Cardiac fibroblast (primary cell): ENCODE data around the gene DAZAP2.
A peak's percentile ranks its signal among the peaks of the same experiment; 100 is the strongest.
"Not testable (repeated sequence)": the region's sequence is repeated elsewhere in the genome, so short reads cannot be mapped to it uniquely, and the experiment has no call there.

Source experiments
- DNase-seq, 2 donors: peaks; one replicate each; pipeline versions ENCODE4 v3.0.0 to v3.0.0-alpha.2; 2010; ENCODE audit warnings: low read depth in 2 of 2
- H3K4me3 ChIP-seq, 2 donors: replicated peaks in 1 of 2; 1 replicate in 1 of 2; 2 replicates in 1 of 2; pipeline ENCODE4 v1.5.1; 2011; ENCODE audit warnings: low read depth in 2 of 2, low read length in 2 of 2, mild to moderate bottlenecking in 2 of 2, moderate library complexity in 1 of 2
- CTCF ChIP-seq: IDR thresholded peaks from one replicate; pipeline ENCODE4 v1.5.1; 2011; ENCODE audit warnings: low read depth, mild to moderate bottlenecking, low read length, inconsistent platforms

DAZAP2 gene

GRCh38 chr12:51275088-51275487 lies 36.5 kb downstream of the DAZAP2 start:
- no peak overlapping the region for H3K4me3 ChIP-seq
- DNase-seq = no peak
- no peak for TF ChIP-seq CTCF

GRCh38 chr12:51281202-51281924 lies 42.7 kb downstream of the DAZAP2 start:
- peak; percentile 57 to 80 for DNase-seq
- H3K4me3 ChIP-seq = no peak overlapping the region
- no peak for TF ChIP-seq CTCF

GRCh38 chr12:51285843-51286242 lies 47.2 kb downstream of the DAZAP2 start:
- no peak overlapping the region for H3K4me3 ChIP-seq
- no peak for TF ChIP-seq CTCF
- no peak for DNase-seq

GRCh38 chr12:51291603-51292513 lies 53.2 kb downstream of the DAZAP2 start:
- not testable (repeated sequence) for H3K4me3 ChIP-seq, DNase-seq
